Tibial nerve (tissue), 4 donors: Measurements from ENCODE around the gene OR11A1. TPM values are rescaled to one million over a fixed set of nuclear protein-coding genes. Genes with fewer than 3 reads are reported as not detected.

Experiments used
- DNase-seq, 2 donors: peaks; one replicate each; pipeline ENCODE4 v3.0.0-alpha.2; 2019; ENCODE audit warnings: low spot score in 2 of 2
- H3K27ac ChIP-seq, 4 donors: fragments of 200-600 bp; sonication (generic) in 3 of 4; one replicate each; pipeline ENCODE4 v1.5.1; 2017 to 2019; ENCODE audit warnings: mild to moderate bottlenecking in 1 of 4
- H3K27me3 ChIP-seq, 2 donors: fragments of 200-600 bp; sonication (generic) in 1 of 2; one replicate each; pipeline versions ENCODE4 v1.5.1 to v1.6.0; 2017 to 2019
- H3K36me3 ChIP-seq, 3 donors: fragments of 200-600 bp; sonication (generic); one replicate each; pipeline ENCODE4 v1.5.1; 2018 to 2019
- H3K4me1 ChIP-seq, 4 donors: fragments of 200-600 bp; sonication (generic) in 3 of 4; one replicate each; pipeline ENCODE4 v1.5.1; 2017 to 2019
- H3K4me3 ChIP-seq, 4 donors: fragments of 200-600 bp; sonication (generic) in 3 of 4; one replicate each; pipeline ENCODE4 v1.5.1; 2017 to 2019; ENCODE audit warnings: mild to moderate bottlenecking in 1 of 4, moderate library complexity in 1 of 4
- H3K9me3 ChIP-seq, 4 donors: fragments of 200-600 bp; sonication (generic) in 3 of 4; one replicate each; pipeline ENCODE4 v1.5.1; 2017 to 2019
- CTCF ChIP-seq, 5 experiments: fragments of 200-600 bp in 3 of 5; fragments of 450-650 bp in 2 of 5; sonication (generic) in 3 of 5; IDR thresholded peaks; one replicate each; pipeline ENCODE4 v1.5.1; 2016 to 2019; ENCODE audit warnings: antibody characterized with exemption in 5 of 5, mild to moderate bottlenecking in 3 of 5, moderate library complexity in 2 of 5
- EP300 ChIP-seq, 2 donors: sonication (generic); formaldehyde crosslinking; IDR thresholded peaks; one replicate each; pipeline ENCODE4 v1.6.1; 2017; ENCODE audit warnings: antibody characterized with exemption in 2 of 2, mild to moderate bottlenecking in 1 of 2
- POLR2A ChIP-seq, 2 donors: fragments of 450-650 bp; IDR thresholded peaks; one replicate each; pipeline ENCODE4 v1.6.1; 2017; ENCODE audit warnings: antibody characterized with exemption in 2 of 2, mild to moderate bottlenecking in 2 of 2, moderate library complexity in 2 of 2
- WGBS, 2 donors: methylation state at CpG; one replicate each; pipeline ENCODE4 v1.1.5; 2018; 5-methylcytosine and 5-hydroxymethylcytosine counted together
- total RNA-seq, 4 donors: library from RNA; depleted of rRNA; stranded (reverse); fragments of >200 nt; gene quantifications; one replicate each; pipeline ENCODE4 v1.1.0, GENCODE V29; 2016

OR11A1 gene
- total RNA-seq, 4 donors from 2014 or later = not detected

DNA sequence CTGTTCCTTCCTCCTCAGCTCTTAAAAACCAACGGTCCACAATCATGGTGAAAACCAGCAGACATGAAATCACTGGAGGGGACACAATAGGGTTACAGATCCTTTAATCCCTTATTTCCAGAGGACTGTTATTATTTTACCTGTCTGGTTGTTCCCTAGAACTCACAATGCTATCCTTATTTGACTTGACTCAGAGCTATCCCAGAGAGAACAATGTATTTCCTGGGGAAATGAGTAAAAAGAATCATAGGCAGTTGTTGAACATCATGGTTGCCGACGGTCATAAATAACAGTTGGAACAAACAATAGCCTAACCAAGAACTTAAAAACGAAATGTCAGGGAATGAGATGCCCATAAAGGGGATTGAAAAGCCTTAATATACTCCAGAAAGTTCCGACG is 9.4 kb upstream of the OR11A1 start:
- no peaks in the 10 kb centered on the region for H3K9me3 ChIP-seq
- no peak for TF ChIP-seq EP300 (IDR thresholded peaks at IDR 0.05)
- 45 to 62% methylated on average over 6 of the region's 6 CpGs for WGBS, 2 donors
- no peak for DNase-seq
- no peak overlapping the region for H3K27ac ChIP-seq
- no peak overlapping the region for H3K4me3 ChIP-seq
- H3K4me1 ChIP-seq = no peaks in the 10 kb centered on the region
- no peaks in the 10 kb centered on the region for H3K36me3 ChIP-seq
- H3K27me3 ChIP-seq = no peaks in the 10 kb centered on the region

DNA sequence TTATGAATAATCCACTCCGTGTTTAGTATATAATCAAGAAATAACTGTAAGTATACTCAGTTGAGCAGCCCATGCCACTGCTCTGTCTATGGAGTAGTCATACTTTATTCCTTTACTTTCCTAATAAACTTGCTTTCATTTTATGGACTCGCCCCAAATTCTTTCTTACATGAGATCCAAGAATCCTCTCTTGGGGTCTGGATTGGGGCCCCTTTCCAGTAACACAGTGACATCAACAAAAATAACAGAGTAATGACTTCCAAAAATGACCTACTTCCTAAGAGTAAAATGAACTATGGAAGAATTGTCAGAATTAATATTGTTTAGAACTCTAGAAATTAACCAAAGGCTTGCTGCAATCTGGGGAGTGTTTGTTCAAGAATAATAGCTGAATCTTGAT is 8.9 kb upstream of the OR11A1 start:
- 75 to 82% methylated on average over 2 of the region's 2 CpGs for WGBS, 2 donors
- no peak overlapping the region for H3K4me3 ChIP-seq
- TF ChIP-seq CTCF (IDR thresholded peaks at IDR 0.05) = no peak
- no peak for TF ChIP-seq EP300 (IDR thresholded peaks at IDR 0.05)
- no peak for TF ChIP-seq POLR2A (IDR thresholded peaks at IDR 0.05)
- H3K9me3 ChIP-seq = no peaks in the 10 kb centered on the region
- no peak overlapping the region for H3K27ac ChIP-seq
- no peak for DNase-seq
- no peaks in the 10 kb centered on the region for H3K36me3 ChIP-seq
- no peaks in the 10 kb centered on the region for H3K27me3 ChIP-seq
- H3K4me1 ChIP-seq = no peaks in the 10 kb centered on the region

GRCh38 chr6:29465279-29465678 is 8.4 kb upstream of the OR11A1 start:
- Histone ChIP-seq H3K27ac (no peak overlapping the region), H3K9me3 (no peaks in the 10 kb centered on the region), H3K36me3 (no peaks in the 10 kb centered on the region), H3K4me3 (no peak overlapping the region), H3K27me3 (no peaks in the 10 kb centered on the region), H3K4me1 (no peaks in the 10 kb centered on the region)
- TF ChIP-seq EP300 (IDR thresholded peaks at IDR 0.05) (no peak), POLR2A (IDR thresholded peaks at IDR 0.05) (no peak), CTCF (IDR thresholded peaks at IDR 0.05) (no peak)
- 61 to 64% methylated on average over 2 of the region's 2 CpGs for WGBS, 2 donors
- DNase-seq = no peak

DNA sequence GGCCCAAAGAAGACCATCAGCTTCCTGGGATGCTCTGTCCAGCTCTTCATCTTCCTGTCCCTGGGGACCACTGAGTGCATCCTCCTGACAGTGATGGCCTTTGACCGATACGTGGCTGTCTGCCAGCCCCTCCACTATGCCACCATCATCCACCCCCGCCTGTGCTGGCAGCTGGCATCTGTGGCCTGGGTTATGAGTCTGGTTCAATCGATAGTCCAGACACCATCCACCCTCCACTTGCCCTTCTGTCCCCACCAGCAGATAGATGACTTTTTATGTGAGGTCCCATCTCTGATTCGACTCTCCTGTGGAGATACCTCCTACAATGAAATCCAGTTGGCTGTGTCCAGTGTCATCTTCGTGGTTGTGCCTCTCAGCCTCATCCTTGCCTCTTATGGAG is 5.2 kb upstream of the OR11A1 start:
- WGBS, 2 donors = 82 to 86% methylated on average over 6 of the region's 6 CpGs

GRCh38 chr6:29461021-29461814 is 4.3 kb upstream of the OR11A1 start:
- no peak overlapping the region for H3K4me3 ChIP-seq
- H3K36me3 ChIP-seq = no peaks in the 10 kb centered on the region
- no peak for DNase-seq
- no peaks in the 10 kb centered on the region for H3K9me3 ChIP-seq
- no peaks in the 10 kb centered on the region for H3K4me1 ChIP-seq
- TF ChIP-seq CTCF (IDR thresholded peaks at IDR 0.05) (no peak), POLR2A (IDR thresholded peaks at IDR 0.05) (no peak), EP300 (IDR thresholded peaks at IDR 0.05) (no peak)
- no peaks in the 10 kb centered on the region for H3K27me3 ChIP-seq
- no peak overlapping the region for H3K27ac ChIP-seq
- WGBS, 2 donors = 80 to 82% methylated on average over 5 of the region's 5 CpGs

More for the DNA sequence above, 5.2 kb upstream of the OR11A1 start:
- TF ChIP-seq POLR2A (IDR thresholded peaks at IDR 0.05) (no peak), CTCF (IDR thresholded peaks at IDR 0.05) (no peak), EP300 (IDR thresholded peaks at IDR 0.05) (no peak)
- no peak for DNase-seq
- H3K4me1 ChIP-seq = no peaks in the 10 kb centered on the region
- no peaks in the 10 kb centered on the region for H3K27me3 ChIP-seq
- no peak overlapping the region for H3K27ac ChIP-seq
- no peaks in the 10 kb centered on the region for H3K36me3 ChIP-seq
- no peaks in the 10 kb centered on the region for H3K9me3 ChIP-seq
- H3K4me3 ChIP-seq = no peak overlapping the region
